Measurements from ENCODE around the gene GPNMB. TPM values are rescaled to one million over a fixed set of nuclear protein-coding genes. Genes with fewer than 3 reads are reported as not detected.
"Not testable (repeated sequence)": the region's sequence is repeated elsewhere in the genome, so short reads cannot be mapped to it uniquely, and the experiment has no call there.

GPNMB gene
- total RNA-seq, 1 donor from 2014 or later, result 72.4 TPM

DNA sequence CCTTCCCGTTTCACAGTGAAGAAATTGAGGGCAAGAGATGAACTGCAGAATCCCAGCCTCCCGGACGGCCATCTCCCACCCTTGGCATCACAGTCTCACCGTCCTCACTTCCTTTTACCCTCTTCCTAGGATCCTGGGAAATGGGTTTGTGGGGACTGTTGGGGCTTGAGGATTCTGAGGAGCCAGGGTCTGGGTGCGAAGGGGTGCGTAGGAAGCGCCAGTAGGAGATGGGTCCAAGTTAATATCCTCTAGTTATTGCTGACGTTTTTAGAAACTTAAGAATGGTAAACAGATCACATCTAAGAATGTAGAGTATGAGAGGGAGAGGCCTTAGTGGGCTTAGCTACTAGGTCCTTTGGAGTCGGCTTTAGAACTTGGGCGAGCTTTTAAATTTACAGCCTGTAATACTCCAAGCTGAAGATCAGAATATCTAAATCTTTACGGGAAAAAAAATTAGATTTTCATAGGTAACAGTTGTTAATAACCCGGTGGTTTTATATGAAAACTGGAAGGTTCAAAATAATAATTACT lies 53.3 kb downstream of the GPNMB start:
- no peak for DNase-seq (ENCODE audit: low spot score)

GRCh38 chr7:23306936-23307521 lies 60.5 kb downstream of the GPNMB start:
- DNase-seq (ENCODE audit: low spot score), result no peak

DNA sequence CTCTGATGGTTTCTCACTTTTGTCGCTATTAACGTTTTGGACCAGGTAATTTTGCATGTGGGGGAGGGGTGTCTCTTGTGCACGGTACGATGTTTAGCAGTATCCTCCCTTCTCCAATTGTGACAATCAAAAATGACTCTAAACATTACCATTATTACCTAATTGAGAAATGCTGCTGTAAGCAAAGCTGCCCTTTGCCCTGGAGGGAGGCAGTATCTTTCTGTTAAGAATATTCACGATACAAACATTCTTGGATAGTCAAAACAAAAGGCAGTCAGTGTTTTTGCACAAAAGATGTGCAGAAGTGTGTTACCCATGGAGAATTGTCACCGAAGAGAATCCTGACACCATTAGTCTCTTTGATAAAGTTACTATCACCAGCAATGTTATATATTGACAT lies 62.2 kb downstream of the GPNMB start:
- no peak for DNase-seq (ENCODE audit: low spot score)

GRCh38 chr7:23312141-23312540 lies 65.6 kb downstream of the GPNMB start:
- not testable (repeated sequence) for DNase-seq (ENCODE audit: low spot score)

DNA sequence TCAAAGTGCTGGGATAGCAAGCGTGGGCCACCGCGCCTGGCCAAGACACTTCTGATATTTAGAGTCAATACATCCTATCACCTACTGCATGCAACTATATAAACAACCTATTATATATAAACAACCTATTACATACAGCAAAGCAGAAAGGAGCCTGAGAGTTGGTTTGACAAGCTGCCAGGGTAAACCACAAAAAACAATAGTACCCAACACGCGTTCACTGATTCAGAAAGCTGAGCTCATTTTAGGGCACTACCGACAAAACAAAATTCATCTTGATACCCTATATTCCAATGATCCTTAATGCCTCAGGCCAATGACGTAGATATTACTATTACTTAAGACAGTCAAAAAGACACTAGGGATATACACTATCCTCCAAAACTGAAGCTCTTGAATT lies 68.8 kb downstream of the GPNMB start:
- DNase-seq (ENCODE audit: low spot score), result no peak

Other genes with a start within 250 kb of the GPNMB start
- 20.5 TPM for gene HYCC1, start 232.6 kb upstream of the GPNMB start, total RNA-seq
- gene KLHL7, start 141.0 kb upstream of the GPNMB start, total RNA-seq, result 29.9 TPM
- 37.4 TPM for gene NUP42, start 64.7 kb upstream of the GPNMB start, total RNA-seq
- gene MALSU1, start 52.6 kb downstream of the GPNMB start, total RNA-seq, result 40.5 TPM
- gene IGF2BP3, start 223.7 kb downstream of the GPNMB start, total RNA-seq, result 0.66 TPM